AG04449 (cell line): ENCODE data around the gene MAST4.

Source experiments
- CTCF ChIA-PET: fragments of 350-600 bp; formaldehyde crosslinking; extraction: SDS; loops from one replicate; lab custom pipeline; 2021; ENCODE audit warnings: antibody characterized with exemption; lab: Yijun Ruan, JAX
- POLR2A ChIA-PET: fragments of 400-600, 350-600 bp; formaldehyde crosslinking; extraction: SDS; loops from one replicate; lab custom pipeline; 2020; ENCODE audit warnings: antibody characterized with exemption, inconsistent platforms; lab: Yijun Ruan, JAX
- DNase-seq: peaks from one replicate; pipeline ENCODE4 v3.0.0-alpha.2; 2010; ENCODE audit warnings: low read depth, low spot score
- H3K4me3 ChIP-seq: 2 replicates; pipeline ENCODE4 v1.5.1; 2011; ENCODE audit warnings: low read depth, mild to moderate bottlenecking, control low read depth, low read length
- TF ChIP-seq, protein P1 (sequence below): IDR thresholded peaks from one replicate; pipeline ENCODE4 v1.5.1; 2011; ENCODE audit warnings: mild to moderate bottlenecking, moderate library complexity, low read length, control low read depth, inconsistent platforms; ENCODE audit not compliant: insufficient read depth; ENCODE audit errors: missing control alignments

MAST4 gene

DNA sequence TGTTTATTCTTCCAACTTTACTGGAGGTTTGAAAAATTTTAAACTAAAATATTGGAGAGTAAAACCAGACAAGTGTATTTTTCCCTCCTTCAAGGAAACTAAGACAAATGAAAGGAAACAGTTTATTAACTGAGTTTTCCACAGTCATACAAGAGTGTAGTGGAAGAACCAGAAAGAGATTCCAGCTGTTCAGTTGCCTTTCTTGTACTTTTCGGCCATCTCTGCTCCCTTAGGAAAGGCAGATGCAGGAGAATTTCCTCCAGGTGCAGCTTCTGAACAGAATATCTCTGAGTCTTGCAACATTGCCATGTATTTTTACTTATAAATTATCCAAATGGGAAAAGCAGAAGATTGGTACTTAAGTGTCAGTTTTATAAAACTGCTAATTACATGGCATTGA is 217.1 kb downstream of the MAST4 start:
- TF ChIP-seq, protein P1, sequence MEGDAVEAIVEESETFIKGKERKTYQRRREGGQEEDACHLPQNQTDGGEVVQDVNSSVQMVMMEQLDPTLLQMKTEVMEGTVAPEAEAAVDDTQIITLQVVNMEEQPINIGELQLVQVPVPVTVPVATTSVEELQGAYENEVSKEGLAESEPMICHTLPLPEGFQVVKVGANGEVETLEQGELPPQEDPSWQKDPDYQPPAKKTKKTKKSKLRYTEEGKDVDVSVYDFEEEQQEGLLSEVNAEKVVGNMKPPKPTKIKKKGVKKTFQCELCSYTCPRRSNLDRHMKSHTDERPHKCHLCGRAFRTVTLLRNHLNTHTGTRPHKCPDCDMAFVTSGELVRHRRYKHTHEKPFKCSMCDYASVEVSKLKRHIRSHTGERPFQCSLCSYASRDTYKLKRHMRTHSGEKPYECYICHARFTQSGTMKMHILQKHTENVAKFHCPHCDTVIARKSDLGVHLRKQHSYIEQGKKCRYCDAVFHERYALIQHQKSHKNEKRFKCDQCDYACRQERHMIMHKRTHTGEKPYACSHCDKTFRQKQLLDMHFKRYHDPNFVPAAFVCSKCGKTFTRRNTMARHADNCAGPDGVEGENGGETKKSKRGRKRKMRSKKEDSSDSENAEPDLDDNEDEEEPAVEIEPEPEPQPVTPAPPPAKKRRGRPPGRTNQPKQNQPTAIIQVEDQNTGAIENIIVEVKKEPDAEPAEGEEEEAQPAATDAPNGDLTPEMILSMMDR, result no peak
- no peak for DNase-seq
- ChIA-PET POLR2A (no interaction called here), CTCF (interaction anchor here (0.8 to 4.3 kb wide), 13 partner anchors 7 to 507 kb away, joined by 3 to 58 read pairs (median 6); no protein-coding TSS in a partner anchor)
- H3K4me3 ChIP-seq, result no peak overlapping the region

GRCh38 chr5:66814146-66814991 is 218.2 kb downstream of the MAST4 start:
- H3K4me3 ChIP-seq, result no peak overlapping the region
- ChIA-PET CTCF (interaction anchor here (0.6 to 4.3 kb wide), 36 partner anchors 8 to 508 kb away, joined by 3 to 58 read pairs (median 4); no protein-coding TSS in a partner anchor), POLR2A (no interaction called here)
- no peak for DNase-seq
- TF ChIP-seq, protein P1, result peak; percentile 58

DNA sequence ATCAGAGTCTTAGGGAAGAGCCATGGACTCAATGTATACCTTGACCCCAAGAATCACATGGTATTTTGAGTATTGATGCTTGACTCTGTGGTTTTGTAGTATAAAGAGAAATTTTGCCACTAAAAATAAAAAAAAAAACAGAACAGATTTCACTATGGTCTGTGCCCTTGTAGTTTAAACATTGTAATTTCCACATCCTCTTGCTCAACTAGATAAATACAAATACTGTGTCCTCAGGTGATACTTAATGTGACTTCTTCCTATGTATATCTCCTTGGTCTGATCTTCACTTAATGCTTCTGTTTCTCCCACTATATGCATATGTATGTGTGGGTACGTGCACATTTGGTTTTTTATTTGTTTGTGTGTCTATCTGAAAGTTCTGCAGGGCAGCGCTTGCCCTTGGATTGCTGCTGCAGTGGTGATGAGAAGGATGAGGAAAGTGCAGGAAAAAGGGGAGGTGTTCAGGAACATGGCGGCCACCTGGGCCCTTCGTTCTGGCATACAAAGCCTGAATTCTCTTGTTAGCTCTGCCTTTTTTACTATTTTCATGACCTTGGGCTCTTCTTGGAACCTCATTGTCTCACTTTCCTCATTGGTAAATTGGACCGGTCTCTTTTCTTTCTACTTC is 222.2 kb downstream of the MAST4 start:
- ChIA-PET CTCF (interaction anchor here (0.9 to 2.8 kb wide), 6 partner anchors 9 to 511 kb away, joined by 3 to 15 read pairs (median 4); no protein-coding TSS in a partner anchor), POLR2A (no interaction called here)
- DNase-seq, result no peak
- no peak overlapping the region for H3K4me3 ChIP-seq
- TF ChIP-seq, protein P1, result no peak

DNA sequence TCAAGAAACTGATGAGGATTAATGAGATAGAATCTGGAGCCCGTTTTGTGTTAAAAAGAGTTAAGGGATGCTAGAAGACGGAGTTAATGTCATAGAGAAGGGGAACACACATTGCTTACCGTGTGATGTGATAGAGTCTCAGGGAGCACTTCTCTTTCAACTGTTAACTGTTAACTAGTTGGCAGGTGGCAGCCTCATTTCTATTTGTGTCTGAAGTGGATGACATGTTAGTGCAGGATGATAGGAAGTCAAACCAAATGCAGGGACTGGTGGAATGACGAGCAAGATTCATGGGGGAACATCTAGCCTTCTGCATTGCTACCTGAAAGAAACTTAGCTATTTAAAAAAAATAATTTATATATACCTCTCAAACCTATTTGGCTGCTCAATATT is 222.7 kb downstream of the MAST4 start:
- no peak for DNase-seq
- ChIA-PET POLR2A (no interaction called here), CTCF (interaction anchor here (1.1 to 2.8 kb wide), 6 partner anchors 9 to 511 kb away, joined by 3 to 15 read pairs (median 4); no protein-coding TSS in a partner anchor)
- H3K4me3 ChIP-seq, result no peak overlapping the region
- TF ChIP-seq, protein P1, result no peak

DNA sequence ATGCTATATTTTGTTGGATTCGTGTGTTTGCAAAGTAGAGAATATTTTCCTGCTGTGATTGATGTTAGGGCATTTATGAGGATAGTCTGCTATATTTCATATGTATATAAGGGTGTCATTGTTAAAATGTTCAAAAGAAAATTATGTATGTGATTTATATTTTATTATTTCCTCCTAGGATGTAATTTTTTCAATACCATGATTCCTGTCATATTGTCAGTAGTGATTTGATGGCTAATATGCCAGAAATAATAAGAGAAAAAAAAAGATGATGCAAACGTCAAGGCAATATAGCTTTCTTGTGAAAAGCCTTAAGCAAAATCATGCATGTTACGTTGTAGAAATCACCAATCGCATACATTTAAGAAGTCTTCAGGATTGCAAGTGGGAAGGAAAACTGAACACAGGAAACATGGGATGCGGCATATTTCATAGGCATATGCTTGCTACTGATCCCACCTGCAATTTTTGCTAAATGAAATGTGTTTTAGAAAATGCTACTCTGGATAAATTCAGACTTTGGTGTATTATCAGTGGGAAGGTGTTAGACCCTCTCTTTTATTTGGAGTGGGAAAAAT is 224.5 kb downstream of the MAST4 start:
- TF ChIP-seq, protein P1, result no peak
- no peak for DNase-seq
- CTCF ChIA-PET, result interaction anchor here (0.6 to 1.3 kb wide), 4 partner anchors 12 to 329 kb away, joined by 3 to 4 read pairs (median 3); no protein-coding TSS in a partner anchor
- POLR2A ChIA-PET, result no interaction called here
- no peak overlapping the region for H3K4me3 ChIP-seq
